Stimulated activated CD8-positive, alpha-beta memory T cell treated with anti-CD3 and anti-CD28 coated beads, Interleukin-12 subunit alpha, Interleukin-12 subunit beta, amount 100 ng/mL, for 1 hour (primary cell): Measurements from ENCODE around the gene THRB.

ENCODE experiments used
- DNase-seq: peaks from one replicate; pipeline ENCODE4 v3.0.0-alpha.2; 2020; ENCODE audit warnings: low read depth

Gene THRB

GRCh38 chr3:24263069-24263668 is 231.5 kb downstream of the THRB start:
- no peak for DNase-seq

DNA sequence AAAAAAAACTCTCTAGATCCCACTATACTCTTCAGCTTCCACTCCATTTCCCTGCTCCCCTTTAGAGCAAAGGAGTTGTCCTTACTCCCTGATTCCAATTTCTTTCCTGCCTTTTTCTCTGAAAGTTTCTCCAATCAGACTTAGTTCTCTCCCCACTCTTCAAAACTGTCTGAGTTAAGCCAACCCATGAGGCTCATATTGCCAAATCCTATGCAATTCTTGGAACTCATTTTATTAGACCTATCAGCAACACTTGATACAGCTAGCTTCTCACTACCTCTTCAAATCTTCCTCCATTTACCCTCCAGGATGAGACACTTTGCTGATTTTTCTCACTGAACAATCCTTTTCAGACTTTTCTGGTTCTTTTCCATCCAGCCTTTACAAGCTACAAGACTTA is 233.1 kb downstream of the THRB start:
- DNase-seq: no peak

GRCh38 chr3:24259901-24260512 is 234.6 kb downstream of the THRB start:
- no peak for DNase-seq

- DNase-seq: no peak
Measured at GRCh38 chr3:24258727-24259600, 235.7 kb downstream of the THRB start.

GRCh38 chr3:24258260-24258659 is 236.4 kb downstream of the THRB start:
- no peak for DNase-seq

DNA sequence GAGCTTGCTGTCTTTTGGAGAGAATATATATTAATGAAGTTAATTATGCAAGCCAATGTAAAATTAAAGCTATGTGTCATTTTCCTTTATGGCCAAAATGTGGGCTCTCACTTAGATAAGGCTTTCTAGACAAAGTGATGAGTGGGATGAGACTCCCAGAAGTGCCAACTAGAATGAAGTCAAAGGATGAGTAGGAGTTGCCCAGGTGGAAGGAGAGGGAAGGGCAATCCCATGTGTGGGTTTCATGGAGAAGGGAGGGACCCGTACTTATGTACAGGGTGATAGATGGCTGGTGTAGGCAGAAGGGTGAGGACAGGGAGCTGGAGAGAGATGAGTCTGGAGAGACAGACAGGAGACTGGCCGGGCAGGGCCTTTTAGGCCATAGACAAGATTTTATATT is 239.2 kb downstream of the THRB start:
- DNase-seq: no peak

DNA sequence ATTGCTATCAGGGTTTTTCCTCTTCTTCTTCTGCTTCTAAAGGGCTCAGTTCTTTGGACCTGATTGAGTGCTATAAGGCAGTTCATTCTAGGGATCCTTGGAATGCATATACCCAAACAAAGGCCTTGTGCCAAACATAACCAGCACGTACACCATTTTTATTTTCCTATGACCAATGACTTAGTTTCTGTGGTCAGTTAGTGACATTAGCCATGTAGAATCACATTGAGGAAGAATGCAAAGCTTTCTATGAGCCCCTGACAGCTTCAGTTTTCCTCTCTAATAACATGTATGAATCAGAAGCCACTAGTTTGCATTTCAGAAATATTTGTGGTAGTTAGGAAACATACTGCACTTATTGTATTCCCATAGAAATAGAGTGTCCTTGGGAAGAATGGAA is 240.0 kb downstream of the THRB start:
- DNase-seq: no peak

GRCh38 chr3:24253336-24253735 is 241.3 kb downstream of the THRB start:
- DNase-seq: no peak

GRCh38 chr3:24249523-24249922 is 245.1 kb downstream of the THRB start:
- DNase-seq: no peak

DNA sequence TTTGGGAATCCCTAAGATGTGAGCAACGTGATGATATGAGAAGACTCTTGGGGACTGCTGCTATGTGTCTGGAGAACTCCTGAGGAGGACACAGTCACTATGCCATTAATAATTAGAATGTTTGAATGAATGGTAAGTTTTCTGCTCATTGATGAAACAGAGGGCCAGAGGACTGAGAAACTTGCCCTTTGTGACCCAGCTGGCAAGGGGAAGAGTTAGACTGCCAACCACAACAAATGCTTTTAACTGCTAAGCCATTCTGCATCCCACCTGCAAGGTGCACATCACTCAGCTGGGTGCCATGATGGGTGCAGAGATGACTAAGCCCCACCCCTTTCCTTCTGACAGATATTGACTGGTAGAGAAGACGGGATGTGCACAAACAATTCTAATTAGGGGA is 249.6 kb downstream of the THRB start:
- no peak for DNase-seq

GRCh38 chr3:24244491-24244890 is 250.2 kb downstream of the THRB start:
- DNase-seq: no peak

DNA sequence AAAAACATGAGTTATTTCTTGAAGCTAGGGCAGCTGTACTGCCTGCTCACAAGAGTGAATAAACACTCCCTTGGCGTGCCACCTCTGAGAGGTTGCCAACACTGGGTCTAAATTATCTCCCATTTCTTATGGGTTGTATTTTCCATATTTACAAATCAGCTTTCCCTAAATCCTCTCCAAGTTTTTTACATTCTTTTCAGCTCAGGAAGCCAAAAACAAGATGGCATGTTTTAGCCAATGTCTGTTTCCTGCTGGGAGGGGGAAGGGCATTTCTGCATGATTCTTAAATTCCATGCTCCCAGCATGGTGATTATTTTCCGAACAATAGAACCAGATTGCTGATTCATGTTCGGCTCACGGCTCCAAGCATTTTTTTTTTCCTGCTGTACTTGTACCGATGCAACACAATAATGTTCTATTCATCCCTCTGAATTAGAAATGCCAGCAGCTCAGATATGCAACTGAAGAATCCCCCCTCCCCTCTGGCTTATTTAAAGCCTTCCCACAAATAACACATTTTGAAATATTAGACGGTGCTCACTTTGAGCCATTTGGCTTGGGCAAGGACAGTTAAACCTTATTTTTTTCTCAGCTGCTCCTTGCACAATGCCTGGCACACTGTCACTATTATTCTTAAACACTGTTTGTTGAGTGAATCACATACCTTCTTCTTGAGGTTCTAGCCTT is 252.5 kb downstream of the THRB start:
- no peak for DNase-seq

DNA sequence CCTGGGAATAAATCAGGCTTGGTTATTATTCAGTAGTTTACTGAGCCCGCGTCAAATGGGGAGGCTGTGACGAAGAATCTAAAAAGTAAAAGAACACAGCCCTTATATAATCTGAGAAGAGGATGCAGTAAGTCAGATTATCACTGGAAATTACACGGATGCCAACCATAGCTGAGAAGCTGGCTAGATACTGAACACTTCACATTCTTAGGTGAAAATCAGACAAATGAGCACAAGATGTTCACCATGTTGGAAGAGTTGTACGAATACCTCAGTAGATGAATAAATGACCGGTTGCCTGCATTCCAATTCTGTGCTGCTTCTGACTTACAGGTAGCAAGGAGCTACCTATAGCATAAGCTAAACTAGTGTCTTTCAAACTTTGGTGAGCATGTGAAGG is 254.3 kb downstream of the THRB start:
- no peak for DNase-seq

GRCh38 chr3:24237971-24238706 is 256.5 kb downstream of the THRB start:
- no peak for DNase-seq

DNA sequence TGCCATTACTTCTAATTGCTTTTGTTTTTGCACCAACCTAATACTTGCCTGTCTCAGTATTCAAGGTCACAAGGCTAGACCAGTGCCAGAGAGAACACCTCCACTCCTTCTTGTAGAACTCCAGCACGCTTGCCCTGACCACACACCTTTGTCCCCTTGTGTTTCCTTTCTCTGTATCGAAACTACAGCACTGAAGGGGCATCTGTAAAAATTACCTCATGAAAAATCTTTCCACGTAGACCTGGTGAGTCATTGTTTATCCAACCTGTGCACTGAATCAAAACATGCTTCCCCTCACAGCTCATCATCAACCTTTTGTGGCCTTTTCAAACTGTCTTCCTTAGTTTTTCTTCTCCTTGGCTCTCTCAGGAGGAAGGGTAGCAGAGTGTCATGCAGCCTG is 259.5 kb downstream of the THRB start:
- DNase-seq: no peak

DNA sequence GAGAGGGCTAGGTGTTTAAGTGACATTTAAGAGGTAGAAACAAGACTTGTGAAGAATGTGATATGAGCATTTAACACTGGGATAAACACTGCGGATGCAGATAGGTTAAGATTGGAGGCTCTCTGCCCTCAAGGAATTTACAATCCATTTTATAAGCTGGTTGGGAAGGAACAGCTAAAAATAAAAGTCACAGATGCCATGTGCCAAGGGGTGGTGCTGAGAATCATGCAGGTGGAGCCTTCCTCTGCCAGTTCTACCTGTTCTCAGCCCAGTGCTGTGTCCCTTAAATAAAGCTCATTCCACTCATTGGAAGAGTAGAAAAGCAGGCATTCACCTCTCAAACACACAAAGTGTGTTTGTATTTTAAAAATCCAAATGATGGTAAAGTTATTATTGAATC is 261.9 kb downstream of the THRB start:
- DNase-seq: no peak

DNA sequence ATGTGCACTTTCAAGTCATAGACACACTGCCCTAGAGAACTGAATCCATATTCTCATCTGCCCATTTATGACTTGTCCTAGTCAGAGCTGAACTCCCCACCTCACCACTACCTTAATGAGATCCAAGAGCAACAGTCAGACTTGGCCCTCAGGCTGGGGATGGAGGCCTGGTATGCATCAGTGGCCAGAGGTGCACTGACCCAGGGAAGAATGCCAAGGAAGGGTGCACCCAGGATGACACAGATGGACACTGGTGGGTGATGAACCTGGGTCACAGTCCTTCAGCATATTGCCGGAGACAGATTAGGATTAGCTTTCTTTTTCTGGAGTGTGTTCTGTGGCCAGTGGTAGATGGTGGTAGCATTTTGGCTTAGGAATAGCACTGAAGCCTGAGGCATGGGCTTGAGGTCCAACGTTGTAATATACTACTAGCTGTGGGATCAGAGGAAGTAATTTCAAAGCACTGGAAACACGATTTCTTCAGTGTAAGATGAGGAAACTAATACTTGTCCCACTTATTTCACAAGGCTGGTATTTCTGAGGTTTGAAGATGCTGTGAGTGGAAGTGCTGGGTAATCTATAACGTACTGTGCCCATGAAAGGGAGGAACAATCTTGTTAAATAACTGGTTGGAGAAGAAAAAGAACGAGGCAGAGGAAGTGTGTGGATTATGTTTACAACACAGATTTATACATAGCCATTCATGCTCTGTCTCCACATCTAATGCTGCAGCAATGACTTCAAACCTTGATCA is 265.0 kb downstream of the THRB start:
- no peak for DNase-seq

- no peak for DNase-seq
Measured at GRCh38 chr3:24227635-24228034, 267.0 kb downstream of the THRB start.

GRCh38 chr3:24226397-24226796 is 268.3 kb downstream of the THRB start:
- no peak for DNase-seq

GRCh38 chr3:24225385-24225950 is 269.2 kb downstream of the THRB start:
- no peak for DNase-seq
